Memory B cell (primary cell): Measurements from ENCODE around the gene CRLF1.
A peak's percentile ranks its signal among the peaks of the same experiment; 100 is the strongest.

ENCODE experiments used
- ATAC-seq: fragments of 150-1000 bp; cut with Tn5 transposase; 2 replicates; pipeline ENCODE4 v1.10.0; 2021; ENCODE audit warnings: low read depth, mild to moderate bottlenecking, moderate library complexity
- DNase-seq, 2 donors: peaks; one replicate each; pipeline ENCODE4 v3.0.0; 2022; ENCODE audit warnings: low spot score in 2 of 2
- H3K27ac Mint-ChIP-seq: one replicate; pipeline ENCODE4 v1.8.0; 2022; ENCODE audit warnings: mild to moderate bottlenecking, moderate library complexity, mixed read lengths
- H3K27me3 Mint-ChIP-seq: one replicate; pipeline ENCODE4 v1.8.0; 2022; ENCODE audit warnings: mixed read lengths
- H3K36me3 Mint-ChIP-seq: one replicate; pipeline ENCODE4 v1.8.0; 2022; ENCODE audit warnings: mild to moderate bottlenecking, mixed read lengths
- H3K4me1 Mint-ChIP-seq: one replicate; pipeline ENCODE4 v1.8.0; 2022; ENCODE audit warnings: mixed read lengths
- H3K4me3 Mint-ChIP-seq: one replicate; pipeline ENCODE4 v1.8.0; 2022; ENCODE audit warnings: mild to moderate bottlenecking, moderate library complexity, mixed read lengths
- H3K9me3 Mint-ChIP-seq: one replicate; pipeline ENCODE4 v1.8.0; 2022; ENCODE audit warnings: mixed read lengths

The CRLF1 gene

DNA sequence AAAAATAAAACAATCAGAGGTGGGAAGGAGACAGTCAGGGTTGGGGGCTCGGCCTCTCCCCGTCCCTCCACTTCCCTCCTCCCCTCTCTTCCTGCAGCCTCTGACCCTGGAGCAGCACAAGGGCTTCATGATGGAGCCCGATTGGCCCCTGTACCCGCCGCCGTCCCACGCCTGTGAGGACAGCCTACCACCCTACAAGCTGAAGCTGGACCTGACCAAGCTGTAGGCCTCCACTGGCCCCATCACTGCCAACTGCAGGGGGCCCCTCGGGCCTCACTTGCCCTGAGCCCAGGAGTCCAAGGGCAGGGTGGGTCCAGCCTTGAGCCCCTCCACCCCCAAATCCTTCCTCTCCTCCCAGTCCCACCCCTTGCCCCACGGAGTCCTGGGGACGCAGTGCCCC, 13.7 kb upstream of the CRLF1 start:
- ATAC-seq (no peak), DNase-seq (no peak)
- Mint-ChIP-seq H3K4me3 (no peak overlapping the region), H3K9me3 (no peaks in the 10 kb centered on the region), H3K36me3 (no peaks in the 10 kb centered on the region), H3K4me1 (peaks cover 5% of the 10 kb centered on the region), H3K27me3 (peaks cover 8% of the 10 kb centered on the region), H3K27ac (no peak overlapping the region)

DNA sequence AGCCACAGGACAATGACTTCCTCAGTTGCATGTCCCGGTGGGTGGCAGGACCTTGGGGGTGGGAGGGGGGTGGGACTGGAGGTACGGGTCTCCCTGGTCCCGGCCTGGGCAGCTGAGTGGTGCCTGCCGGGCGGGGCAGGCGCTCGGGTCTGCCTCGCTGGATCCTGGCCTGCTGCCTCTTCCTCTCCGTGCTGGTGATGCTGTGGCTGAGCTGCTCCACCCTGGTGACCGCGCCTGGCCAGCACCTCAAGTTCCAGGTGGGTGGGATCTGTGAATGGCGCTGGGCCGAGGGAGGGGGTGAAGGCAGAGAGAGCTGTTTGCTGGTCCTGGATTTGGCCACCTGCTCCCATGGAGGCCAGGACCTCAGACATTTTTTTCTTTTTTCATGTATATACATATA, 11.6 kb upstream of the CRLF1 start:
- ATAC-seq: no peak
- Mint-ChIP-seq H3K36me3 (no peaks in the 10 kb centered on the region), H3K27ac (no peak overlapping the region), H3K4me3 (no peak overlapping the region), H3K4me1 (peaks cover 10% of the 10 kb centered on the region), H3K27me3 (peaks cover 24% of the 10 kb centered on the region), H3K9me3 (no peaks in the 10 kb centered on the region)
- DNase-seq: no peak

DNA sequence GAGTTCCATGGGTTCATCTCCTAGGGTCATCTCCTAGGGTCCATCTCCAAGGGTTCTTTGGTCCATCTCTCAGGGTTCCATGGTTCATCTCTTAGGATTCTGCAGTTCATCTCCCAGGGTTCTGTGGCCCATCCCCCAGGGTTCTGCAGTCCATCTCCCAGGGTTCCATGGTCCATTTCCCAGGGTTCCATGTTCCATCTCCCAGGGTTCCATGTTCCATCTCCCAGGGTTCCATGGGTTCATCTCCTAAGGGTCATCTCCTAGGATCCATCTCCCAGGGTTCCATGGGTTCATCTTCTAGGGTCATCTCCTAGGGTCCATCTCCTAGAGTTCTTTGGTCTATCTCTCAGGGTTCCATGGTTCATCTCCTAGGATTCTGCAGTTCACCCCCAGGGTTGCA, 11.0 kb upstream of the CRLF1 start:
- Mint-ChIP-seq H3K36me3 (no peaks in the 10 kb centered on the region), H3K9me3 (no peaks in the 10 kb centered on the region), H3K4me1 (peaks cover 12% of the 10 kb centered on the region), H3K4me3 (no peak overlapping the region), H3K27ac (no peak overlapping the region), H3K27me3 (peaks cover 26% of the 10 kb centered on the region)
- ATAC-seq (no peak), DNase-seq (no peak)

DNA sequence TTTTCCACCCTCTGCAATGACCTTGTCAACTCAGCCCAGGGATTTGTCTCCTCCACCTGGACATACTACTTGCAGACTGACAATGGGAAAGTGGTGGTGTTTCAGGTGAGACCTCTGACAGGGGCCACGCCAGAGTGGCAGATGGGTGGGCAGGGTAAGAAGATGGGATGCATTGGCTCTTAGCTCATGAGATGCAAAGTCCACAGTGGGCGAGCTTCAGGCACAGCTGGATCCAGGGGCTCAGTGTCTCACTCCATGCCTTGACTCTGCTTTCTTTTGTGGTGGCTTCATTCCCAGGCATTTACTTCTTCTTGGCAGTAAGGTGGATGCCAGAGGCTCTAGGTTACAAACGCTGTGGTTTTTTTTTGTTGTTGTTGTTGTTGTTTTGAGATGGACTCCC, 9.4 kb upstream of the CRLF1 start:
- H3K4me3 Mint-ChIP-seq: no peak overlapping the region

DNA sequence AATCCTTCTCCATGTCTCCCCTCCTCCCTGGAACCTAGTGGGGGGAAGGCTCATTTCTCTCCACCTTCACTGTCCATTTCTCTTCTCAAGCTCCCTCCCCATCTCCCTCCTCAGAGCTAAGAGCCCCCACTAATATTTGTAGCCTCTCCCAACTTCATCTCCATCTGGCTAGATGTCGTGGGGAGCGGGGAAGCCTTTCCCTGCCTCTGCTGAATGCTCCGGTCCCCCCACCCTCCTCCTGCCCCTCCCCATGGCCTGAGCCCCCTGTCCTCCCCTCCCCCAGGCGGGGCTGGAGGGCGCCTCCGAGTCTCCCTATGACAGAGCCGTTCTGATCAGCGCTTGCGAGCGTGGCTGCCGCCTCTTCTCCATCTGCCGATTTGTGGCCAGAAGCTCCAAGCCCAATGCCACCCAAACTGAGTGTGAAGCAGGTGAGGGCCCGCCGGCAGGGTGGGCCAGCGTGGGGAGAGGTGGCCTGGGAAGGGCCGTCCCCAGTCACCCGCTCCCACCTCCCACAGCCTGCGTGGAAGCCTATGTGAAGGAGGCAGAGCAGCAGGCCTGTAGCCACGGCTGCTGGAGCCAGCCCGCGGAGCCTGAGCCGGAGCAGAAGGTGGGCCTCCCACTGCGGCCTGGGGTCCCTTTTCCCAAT, 7.1 kb upstream of the CRLF1 start:
- Mint-ChIP-seq H3K27ac (no peak overlapping the region), H3K9me3 (no peaks in the 10 kb centered on the region), H3K36me3 (no peaks in the 10 kb centered on the region), H3K4me3 (peak overlapping the region; percentile 82), H3K4me1 (peaks cover 22% of the 10 kb centered on the region), H3K27me3 (peaks cover 39% of the 10 kb centered on the region)
- ATAC-seq (no peak), DNase-seq (no peak)

More for the DNA sequence above, 9.4 kb upstream of the CRLF1 start:
- Mint-ChIP-seq H3K27me3 (peaks cover 32% of the 10 kb centered on the region), H3K4me1 (peaks cover 19% of the 10 kb centered on the region), H3K36me3 (no peaks in the 10 kb centered on the region), H3K9me3 (no peaks in the 10 kb centered on the region), H3K27ac (no peak overlapping the region)
- no peak for DNase-seq
- ATAC-seq: no peak

DNA sequence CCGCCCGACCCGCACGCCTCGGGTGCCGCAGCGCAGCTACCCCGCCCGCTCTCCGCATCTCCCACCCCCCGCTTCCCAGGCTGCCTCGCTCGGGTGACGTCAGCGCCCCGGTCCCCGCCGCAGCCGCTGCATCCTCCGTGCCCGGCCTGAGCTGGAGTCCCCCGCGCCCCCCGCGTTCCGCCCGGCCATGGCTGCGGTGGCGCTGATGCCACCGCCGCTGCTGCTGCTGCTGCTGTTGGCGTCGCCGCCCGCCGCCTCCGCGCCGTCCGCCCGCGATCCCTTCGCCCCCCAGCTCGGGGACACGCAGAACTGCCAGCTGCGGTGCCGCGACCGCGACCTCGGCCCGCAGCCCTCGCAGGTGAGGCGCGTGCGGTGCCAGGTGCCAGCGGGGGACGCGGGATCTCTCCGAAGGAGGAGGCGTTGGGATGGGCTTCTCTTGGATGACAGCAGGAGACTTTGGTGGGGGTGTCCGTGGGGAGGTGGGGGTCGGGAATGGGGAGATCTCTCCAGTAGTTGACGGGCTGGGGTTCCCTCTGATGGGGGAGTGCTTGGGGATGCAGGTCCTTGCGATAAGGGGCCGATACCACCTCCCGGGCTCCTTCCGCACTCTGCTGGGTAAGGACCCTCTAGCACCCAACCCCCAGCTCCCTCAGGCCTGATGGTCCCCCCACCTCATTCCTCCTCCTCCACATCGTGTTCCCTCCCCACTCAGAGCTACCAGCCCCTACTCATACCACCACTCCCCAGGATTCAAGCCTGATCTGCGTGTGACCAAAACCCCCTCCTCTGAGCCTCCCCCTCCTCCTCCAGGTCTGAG, 6.4 kb upstream of the CRLF1 start, which contains the start of gene TMEM59L:
TMEM59L (plus strand) TSS at position 99 of the 817 bp plus-strand sequence; CDS start at position 188, 89 bp downstream.
- Mint-ChIP-seq H3K9me3 (no peaks in the 10 kb centered on the region), H3K27me3 (peaks cover 42% of the 10 kb centered on the region), H3K4me3 (peak within 1 kb of the TSS; percentile 82), H3K36me3 (no peaks in the 10 kb centered on the region), H3K27ac (peak within 1 kb of the TSS; percentile 47), H3K4me1 (peaks cover 22% of the 10 kb centered on the region)
- no peak for DNase-seq
- peak; percentile 55 for ATAC-seq

- peaks cover 37% of the 10 kb centered on the region for H3K27me3 Mint-ChIP-seq
- ATAC-seq (peak; percentile 13), DNase-seq (no peak)
- no peaks in the 10 kb centered on the region for H3K9me3 Mint-ChIP-seq
- H3K4me1 Mint-ChIP-seq: peaks cover 22% of the 10 kb centered on the region
- H3K36me3 Mint-ChIP-seq: no peaks in the 10 kb centered on the region
- H3K27ac Mint-ChIP-seq: peak overlapping the region; percentile 47
- H3K4me3 Mint-ChIP-seq: peak overlapping the region; percentile 82
Measured at GRCh38 chr19:18612051-18612771, 5.6 kb upstream of the CRLF1 start.

DNA sequence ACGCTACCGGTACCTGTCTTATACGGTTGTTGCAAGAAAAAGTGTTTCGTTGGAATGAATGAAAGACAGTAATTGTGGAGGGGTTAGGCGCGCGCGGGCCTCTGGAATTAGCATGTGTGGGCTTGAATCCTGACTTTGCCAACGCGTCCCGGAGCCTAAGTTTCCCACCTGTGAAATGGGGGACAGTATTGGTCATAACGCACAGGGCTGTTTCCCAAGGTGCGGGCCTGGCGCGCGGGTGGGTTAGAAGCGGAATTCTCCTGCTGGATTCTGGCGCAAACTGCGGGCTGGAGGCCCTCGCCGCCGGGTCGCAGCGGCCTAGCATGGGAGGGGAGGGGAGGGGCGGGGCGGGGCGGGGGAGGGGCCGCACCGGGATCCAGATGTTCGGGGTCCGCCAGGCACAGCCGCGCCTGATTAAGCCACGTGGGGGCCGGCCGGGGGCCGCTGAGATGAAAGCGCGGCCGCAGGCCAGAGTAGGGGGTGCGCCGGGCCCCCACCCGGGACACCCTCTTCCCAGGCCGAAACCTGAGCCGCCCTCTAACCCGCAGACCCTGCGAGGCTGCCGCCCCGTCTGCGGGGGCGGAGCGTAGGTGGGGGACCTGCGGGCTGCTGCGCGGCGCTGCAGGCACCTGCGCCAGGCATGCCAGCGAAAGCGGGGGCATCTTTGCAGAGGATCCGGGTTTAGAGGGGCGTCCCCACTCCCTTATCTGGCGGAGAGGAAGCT, 4.9 kb upstream of the CRLF1 start:
- H3K4me1 Mint-ChIP-seq: peaks cover 22% of the 10 kb centered on the region
- peak overlapping the region; percentile 82 for H3K4me3 Mint-ChIP-seq
- H3K36me3 Mint-ChIP-seq: no peaks in the 10 kb centered on the region
- no peak overlapping the region for H3K27ac Mint-ChIP-seq
- DNase-seq (no peak), ATAC-seq (peak; percentile 51)
- peaks cover 41% of the 10 kb centered on the region for H3K27me3 Mint-ChIP-seq
- no peaks in the 10 kb centered on the region for H3K9me3 Mint-ChIP-seq

GRCh38 chr19:18610556-18611326, 4.1 kb upstream of the CRLF1 start:
- DNase-seq (no peak), ATAC-seq (no peak)
- H3K4me3 Mint-ChIP-seq: no peak overlapping the region
- H3K27ac Mint-ChIP-seq: no peak overlapping the region
- no peaks in the 10 kb centered on the region for H3K36me3 Mint-ChIP-seq
- H3K9me3 Mint-ChIP-seq: no peaks in the 10 kb centered on the region
- peaks cover 22% of the 10 kb centered on the region for H3K4me1 Mint-ChIP-seq
- peaks cover 41% of the 10 kb centered on the region for H3K27me3 Mint-ChIP-seq

DNA sequence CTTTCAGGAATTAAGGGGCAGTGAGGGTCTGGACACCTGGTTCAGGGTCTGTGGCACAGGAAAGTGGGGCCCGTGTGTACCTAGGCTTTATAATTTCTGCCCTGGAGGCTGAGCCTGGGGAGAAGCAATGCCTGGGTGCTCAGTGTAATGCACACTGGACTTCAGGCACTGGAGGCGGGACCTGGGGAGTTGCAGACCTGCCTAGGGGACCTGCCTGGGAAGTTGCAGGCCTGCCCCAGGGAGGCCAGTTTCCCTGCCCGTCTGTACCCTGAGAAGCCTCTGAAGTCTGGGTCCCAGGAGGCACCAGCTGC, 3.6 kb upstream of the CRLF1 start:
- H3K27me3 Mint-ChIP-seq: peaks cover 42% of the 10 kb centered on the region
- peaks cover 25% of the 10 kb centered on the region for H3K4me1 Mint-ChIP-seq
- H3K9me3 Mint-ChIP-seq: no peaks in the 10 kb centered on the region
- H3K4me3 Mint-ChIP-seq: no peak overlapping the region
- no peak overlapping the region for H3K27ac Mint-ChIP-seq
- no peak for ATAC-seq
- DNase-seq: no peak
- no peaks in the 10 kb centered on the region for H3K36me3 Mint-ChIP-seq

DNA sequence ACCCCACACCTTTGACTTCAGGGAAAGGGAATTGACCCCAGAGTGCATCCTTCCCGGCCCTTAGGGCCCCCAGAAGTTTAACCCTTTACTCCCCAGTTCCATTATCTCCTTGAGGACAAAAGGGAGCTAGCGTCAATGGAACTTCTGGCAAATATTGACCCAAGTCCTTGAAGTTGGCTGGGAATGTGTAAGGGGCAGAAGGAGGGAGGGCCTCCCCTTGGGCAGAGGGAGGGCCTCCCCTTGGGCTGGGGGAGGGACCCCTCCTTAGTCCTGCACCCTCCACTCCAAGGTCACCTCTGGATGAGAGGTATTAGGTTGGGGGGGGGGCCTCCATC, 3.1 kb upstream of the CRLF1 start:
- H3K9me3 Mint-ChIP-seq: no peaks in the 10 kb centered on the region

GRCh38 chr19:18608805-18609716, 2.5 kb upstream of the CRLF1 start:
- ATAC-seq: no peak
- H3K27ac Mint-ChIP-seq: no peak overlapping the region
- no peaks in the 10 kb centered on the region for H3K36me3 Mint-ChIP-seq
- no peaks in the 10 kb centered on the region for H3K9me3 Mint-ChIP-seq
- H3K4me1 Mint-ChIP-seq: peaks cover 25% of the 10 kb centered on the region
- H3K4me3 Mint-ChIP-seq: no peak overlapping the region
- peaks cover 33% of the 10 kb centered on the region for H3K27me3 Mint-ChIP-seq
- DNase-seq: no peak

More for the DNA sequence above, 3.1 kb upstream of the CRLF1 start:
- ATAC-seq: no peak
- Mint-ChIP-seq H3K4me1 (peaks cover 25% of the 10 kb centered on the region), H3K36me3 (no peaks in the 10 kb centered on the region), H3K27me3 (peaks cover 39% of the 10 kb centered on the region), H3K27ac (no peak overlapping the region), H3K4me3 (no peak overlapping the region)
- DNase-seq: no peak
